T47D (cell line): ENCODE results near the gene ASB7.
"Not testable (repeated sequence)": the region's sequence is repeated elsewhere in the genome, so short reads cannot be mapped to it uniquely, and the experiment has no call there.

Source experiments
- DNase-seq, 2 experiments: peaks; one replicate each; pipeline versions ENCODE4 v3.0.0 to v3.0.0-alpha.2; 2011 to 2012; ENCODE audit warnings: low read depth in 1 of 2, low spot score in 1 of 2
- JUND ChIP-seq: IDR thresholded peaks from 2 replicates; pipeline ENCODE4 v1.6.1; 2012; ENCODE audit warnings: low read depth
- in situ Hi-C: cut with HindIII; loops from 2 replicates; pipeline ENCODE4 v1.10.0; 2016; ENCODE audit warnings: low sequenced_read_pairs, low pct_unique_long_range_greater_than_20kb

The ASB7 gene

DNA sequence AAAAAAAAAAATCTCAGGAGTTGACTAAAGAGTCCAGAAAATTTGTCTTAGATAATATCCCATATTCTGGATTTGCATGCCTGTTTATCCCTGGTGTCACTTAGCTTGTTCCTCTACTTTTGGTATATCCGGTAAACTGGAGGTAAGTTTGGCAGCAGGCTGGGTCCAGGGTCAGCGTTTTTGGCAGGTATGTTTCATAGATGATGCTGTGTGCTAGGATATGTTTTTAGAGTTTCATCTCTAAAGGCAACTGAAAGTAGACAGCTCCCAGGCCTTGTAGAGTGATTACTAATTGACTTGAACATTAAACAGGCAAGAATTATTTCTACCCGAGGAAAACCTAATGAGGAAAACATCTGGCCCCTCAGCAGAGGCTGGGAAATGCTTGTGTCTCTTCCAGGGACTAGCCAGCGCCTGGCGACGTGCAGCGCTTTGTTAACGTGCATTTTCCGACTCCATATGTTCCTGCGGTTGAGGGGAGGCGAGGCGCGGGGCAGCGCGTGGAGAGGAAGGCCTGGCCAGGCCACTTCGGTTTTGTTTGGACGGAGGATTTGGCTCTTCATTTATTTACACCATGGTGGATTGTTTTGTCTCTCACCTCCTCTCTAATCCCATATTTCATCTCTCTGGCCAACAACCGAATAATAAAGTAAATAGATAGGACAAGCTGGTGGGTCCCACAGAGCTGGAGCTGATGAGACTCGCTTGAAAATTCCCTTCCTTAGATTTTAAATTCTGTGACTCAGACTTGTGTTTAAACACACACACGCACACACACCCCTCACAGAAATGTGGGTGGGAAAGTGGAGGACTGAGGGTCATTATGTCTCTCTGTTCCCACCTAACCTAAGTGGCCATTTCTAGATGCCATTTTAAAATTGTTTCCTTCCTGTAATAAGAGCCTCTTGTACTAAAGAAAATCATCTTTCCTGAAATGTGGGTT, 65.3 kb downstream of the ASB7 start:
- TF ChIP-seq JUND: no peak
- no peak for DNase-seq
- in situ Hi-C loops: no loop called here

DNA sequence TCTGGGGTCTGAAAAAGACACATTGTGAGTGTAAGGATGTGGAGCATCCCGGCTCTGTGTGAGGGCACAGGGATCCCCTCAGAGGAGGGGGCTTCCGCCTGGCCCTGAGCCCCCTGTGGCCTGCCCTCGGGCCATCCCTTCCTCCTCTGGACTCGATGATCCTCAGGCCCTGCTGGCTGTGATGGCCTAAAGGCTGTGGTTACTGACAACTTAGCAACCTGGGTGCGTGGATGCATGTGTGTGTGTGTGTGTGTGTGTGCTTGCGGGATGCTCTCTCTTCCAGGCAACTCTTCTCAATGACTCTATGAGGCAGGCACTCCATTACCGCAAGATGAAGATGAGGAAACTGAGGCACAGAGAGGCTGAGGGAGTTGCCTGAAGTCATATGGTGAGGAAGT, 66.0 kb downstream of the ASB7 start:
- no peak for DNase-seq
- in situ Hi-C loops: no loop called here
- no peak for TF ChIP-seq JUND

- no peak for DNase-seq
- in situ Hi-C loops: no loop called here
- TF ChIP-seq JUND: no peak
These were observed 66.9 kb downstream of the ASB7 start for GRCh38 chr15:100669260-100669659.

DNA sequence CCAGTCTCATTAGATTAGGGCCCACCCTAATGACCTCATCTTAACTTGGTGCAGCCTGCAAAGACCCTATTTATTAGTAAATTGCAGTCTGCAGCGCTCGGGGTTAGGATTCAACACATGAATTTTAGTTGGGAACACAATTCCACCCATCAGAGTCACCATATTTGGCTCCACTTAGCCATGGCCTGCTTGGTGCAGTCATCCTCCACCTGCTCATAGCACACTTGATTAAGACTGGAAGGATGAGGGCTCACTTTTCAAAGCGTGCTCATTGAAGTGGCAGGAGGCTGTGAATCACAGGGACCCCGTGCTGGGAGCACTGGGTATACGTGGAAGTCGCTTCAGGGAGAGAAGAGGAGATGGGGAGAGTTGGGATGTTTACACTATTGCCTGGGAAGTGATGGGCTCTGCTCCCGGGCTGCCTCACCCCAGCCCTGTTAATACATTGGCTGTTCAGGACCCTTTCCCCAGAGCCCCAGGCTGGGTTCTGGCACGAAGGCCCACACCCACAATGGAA, 68.2 kb downstream of the ASB7 start:
- in situ Hi-C loops: no loop called here
- DNase-seq: no peak

DNA sequence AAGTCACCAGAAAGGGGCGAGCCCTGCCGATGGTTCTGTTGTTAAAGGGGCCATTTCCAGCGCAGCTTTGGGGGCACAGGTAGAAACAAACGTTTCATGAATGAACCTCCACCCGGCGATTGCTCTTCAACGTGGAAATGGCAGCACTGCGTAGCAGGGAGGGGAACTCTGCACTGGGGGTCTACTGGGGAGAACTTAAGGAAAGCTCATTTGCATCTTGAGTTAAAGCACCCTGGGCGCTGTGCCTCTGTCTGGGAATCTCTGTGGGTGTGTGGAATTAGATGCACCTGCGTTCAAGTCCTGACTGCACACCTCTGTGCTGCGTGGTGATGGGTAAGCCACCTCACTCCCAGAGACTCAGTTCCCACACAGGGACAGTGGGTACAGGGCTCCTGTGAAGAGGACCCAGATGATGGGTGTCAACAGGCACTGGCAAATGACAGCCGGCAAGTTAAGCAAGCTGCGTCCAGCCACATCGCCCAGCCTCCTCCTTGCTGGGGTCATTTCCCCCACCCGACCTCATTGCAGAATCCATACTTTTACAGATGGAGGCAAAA, 68.8 kb downstream of the ASB7 start:
- in situ Hi-C loops: no loop called here
- no peak for TF ChIP-seq JUND
- no peak for DNase-seq

More for the DNA sequence above, 68.2 kb downstream of the ASB7 start:
- no peak for TF ChIP-seq JUND

DNA sequence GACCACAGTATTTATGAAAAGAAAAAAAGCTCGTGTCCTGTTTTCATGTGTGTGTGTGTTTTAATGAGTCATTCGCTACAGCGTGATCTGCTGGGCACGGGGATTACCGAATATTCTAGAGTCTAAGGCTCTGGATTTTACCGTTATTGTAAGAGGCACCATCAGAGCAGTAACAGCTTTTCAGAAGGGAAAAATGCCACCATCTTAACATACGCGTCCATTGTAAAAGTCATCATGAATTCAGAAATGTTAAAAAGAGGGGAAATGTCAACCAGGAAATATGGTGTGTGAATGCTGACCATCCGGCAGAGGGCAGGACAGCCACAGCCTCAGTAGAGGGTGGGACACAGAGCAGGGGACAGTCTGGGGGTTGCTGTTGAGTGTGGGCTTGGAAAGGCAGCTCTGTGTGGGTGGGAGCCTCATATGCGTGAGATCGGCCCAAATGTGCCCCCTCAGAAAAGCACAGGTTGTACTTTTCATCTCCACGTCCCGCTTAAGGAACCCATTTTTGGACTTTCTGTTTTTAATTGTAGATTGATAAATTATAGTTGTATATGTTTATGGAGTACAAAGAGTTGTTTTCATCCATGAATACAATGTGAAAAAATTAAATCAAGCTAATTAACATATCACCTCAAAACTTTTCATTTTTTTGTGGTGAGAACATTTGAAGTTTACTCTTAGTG, 69.6 kb downstream of the ASB7 start:
- TF ChIP-seq JUND: no peak
- DNase-seq: peak; percentile 51 to 64
- in situ Hi-C loops: no loop called here

DNA sequence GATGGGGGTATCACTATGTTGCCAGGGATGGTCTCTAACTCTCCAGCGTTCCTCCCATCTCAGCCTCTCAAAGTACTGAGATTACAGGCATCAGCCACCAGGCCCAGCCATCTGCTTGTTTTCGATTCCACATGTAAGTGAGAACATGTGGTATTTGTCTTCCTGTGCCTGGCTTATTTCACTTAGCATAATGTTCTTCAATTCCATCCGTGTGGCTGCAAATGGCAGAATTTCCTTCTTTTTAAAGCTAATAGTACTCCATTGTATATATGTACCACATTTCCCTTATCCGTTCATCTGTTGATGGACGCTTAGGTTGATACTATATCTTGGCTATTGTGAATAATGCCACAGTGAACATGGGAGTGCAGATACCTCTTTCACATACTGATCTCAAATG, 70.6 kb downstream of the ASB7 start:
- no peak for TF ChIP-seq JUND
- in situ Hi-C loops: no loop called here
- DNase-seq: no peak

DNA sequence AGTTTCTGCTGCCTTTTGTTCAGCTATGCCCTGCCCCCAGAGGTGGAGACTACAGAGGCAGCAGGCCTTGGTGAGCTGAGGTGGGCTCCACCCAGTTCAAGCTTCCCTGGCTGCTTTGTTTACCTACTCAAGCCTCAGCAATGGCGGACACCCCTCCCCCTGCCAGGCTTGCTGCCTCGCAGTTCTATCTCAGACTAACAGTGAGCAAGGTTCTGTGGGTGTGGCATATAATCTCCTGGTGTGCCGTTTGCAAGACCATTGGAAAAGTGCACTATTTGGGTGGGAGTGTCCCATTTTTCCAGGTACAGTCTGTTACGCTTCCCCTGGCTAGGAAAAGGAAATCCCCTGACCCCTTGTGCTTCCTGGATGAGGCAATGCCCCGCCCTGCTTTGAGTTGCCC, 76.8 kb downstream of the ASB7 start:
- in situ Hi-C loops, DNase-seq: not testable (repeated sequence)

- in situ Hi-C loops: no loop called here
- no peak for DNase-seq
These were observed 78.3 kb downstream of the ASB7 start for GRCh38 chr15:100680726-100681125.

GRCh38 chr15:100681335-100681746, 79.0 kb downstream of the ASB7 start:
- no peak for TF ChIP-seq JUND
- in situ Hi-C loops: no loop called here
- no peak for DNase-seq

More at GRCh38 chr15:100680726-100681125, 78.3 kb downstream of the ASB7 start:
- TF ChIP-seq JUND: no peak

DNA sequence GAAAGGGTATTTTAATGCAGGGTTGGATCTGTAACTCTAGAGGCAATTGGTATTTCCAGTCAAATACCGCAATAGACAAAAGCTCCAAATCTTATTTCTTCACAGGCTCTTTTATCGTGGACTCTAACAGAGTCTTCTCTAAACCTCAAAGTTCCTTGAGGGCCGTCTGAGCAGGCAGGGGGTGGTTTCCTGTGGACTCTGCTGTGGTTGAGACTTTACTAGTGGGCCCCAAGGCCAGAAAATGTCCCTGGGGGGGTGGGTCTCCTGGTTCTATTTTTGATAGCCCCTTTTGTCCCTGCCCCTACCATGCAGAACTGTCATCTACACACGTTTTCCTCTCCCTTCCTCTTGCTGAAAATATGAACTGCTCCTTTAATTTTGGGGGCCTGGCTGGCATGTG, 80.1 kb downstream of the ASB7 start:
- in situ Hi-C loops: no loop called here
- no peak for TF ChIP-seq JUND
- no peak for DNase-seq

- TF ChIP-seq JUND: no peak
- in situ Hi-C loops: no loop called here
- DNase-seq: no peak
These were observed 81.0 kb downstream of the ASB7 start for GRCh38 chr15:100683434-100683833.

DNA sequence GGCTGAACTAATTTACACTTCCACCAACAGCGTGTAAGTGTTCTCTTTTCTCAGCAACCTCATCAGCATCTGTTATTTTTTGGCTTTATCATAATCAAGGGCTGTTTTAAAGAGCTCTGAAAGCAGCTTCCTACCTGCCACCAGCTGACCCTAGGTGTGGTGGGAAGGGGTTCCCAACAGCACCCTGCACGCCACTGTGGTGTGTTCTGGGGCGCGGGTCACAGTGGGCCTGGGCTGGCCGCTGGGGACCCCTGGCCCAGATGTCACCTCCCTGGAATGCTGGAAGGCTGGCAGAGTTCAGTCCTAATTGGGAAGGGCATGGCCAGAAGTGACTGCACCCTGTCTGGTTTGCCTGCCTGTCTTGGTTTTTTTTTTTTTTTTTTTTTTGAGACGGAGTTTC, 82.2 kb downstream of the ASB7 start:
- in situ Hi-C loops: no loop called here
- TF ChIP-seq JUND: no peak

More for the DNA sequence above, 82.2 kb downstream of the ASB7 start:
- DNase-seq: no peak
